OCI-LY7 (cell line): ENCODE results near the gene FRMD6.

Source experiments
- EZH2phosphoT487 ChIP-seq: fragments of 200-600 bp; sonication (generic); IDR thresholded peaks from 2 replicates; pipeline ENCODE4 v1.6.1; 2018; ENCODE audit warnings: low read depth, borderline replicate concordance, mild to moderate bottlenecking, mixed run types, antibody characterized with exemption, low read length, moderate library complexity, mixed read lengths
- TF ChIP-seq, protein P1 (sequence below): fragments of 200-600 bp; sonication (generic); conservative IDR thresholded peaks from 2 replicates; pipeline ENCODE4 v1.5.1; 2014; ENCODE audit warnings: mild to moderate bottlenecking, antibody characterized with exemption, low read length, moderate library complexity, mixed read lengths

DNA sequence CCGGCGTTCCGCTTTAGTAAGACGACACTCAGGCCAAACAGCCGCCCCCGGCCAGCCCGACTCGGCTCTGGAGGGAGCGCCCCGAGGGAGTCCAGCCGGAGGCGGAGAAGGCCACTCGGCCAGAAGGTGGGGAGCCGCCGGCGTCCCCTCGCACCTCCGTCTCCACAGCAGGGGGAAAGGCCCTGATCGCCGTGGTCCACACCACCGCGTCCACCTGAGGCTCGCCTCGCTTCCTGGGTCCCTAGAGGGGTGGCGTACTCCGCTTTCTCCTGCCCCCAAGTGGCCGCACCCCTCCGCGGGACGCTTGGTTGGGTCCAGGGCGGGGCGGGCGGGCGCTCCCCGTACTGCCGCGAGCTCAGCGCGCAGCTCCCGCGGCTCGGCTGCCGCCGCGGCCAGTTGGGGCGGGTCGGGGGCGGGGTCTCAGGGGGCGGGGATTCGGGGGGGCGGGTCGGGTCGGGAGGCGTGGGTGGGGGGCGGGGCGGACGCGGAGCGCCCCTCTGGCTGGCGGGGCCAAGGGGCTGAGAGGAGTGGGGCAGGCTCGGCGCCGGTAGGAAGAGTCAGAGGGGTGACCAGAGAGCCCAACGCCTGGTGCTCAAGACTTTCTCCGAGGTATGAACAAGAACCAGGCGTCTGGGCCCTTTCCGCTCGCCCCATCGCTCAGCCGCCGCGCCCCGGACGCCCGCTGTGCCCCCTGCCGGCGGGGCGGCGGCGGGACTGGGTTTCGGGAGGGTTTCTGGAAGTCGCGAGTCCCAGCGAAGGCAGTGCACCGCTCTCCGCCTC is at the start of gene FRMD6:
- TF ChIP-seq, protein P1, sequence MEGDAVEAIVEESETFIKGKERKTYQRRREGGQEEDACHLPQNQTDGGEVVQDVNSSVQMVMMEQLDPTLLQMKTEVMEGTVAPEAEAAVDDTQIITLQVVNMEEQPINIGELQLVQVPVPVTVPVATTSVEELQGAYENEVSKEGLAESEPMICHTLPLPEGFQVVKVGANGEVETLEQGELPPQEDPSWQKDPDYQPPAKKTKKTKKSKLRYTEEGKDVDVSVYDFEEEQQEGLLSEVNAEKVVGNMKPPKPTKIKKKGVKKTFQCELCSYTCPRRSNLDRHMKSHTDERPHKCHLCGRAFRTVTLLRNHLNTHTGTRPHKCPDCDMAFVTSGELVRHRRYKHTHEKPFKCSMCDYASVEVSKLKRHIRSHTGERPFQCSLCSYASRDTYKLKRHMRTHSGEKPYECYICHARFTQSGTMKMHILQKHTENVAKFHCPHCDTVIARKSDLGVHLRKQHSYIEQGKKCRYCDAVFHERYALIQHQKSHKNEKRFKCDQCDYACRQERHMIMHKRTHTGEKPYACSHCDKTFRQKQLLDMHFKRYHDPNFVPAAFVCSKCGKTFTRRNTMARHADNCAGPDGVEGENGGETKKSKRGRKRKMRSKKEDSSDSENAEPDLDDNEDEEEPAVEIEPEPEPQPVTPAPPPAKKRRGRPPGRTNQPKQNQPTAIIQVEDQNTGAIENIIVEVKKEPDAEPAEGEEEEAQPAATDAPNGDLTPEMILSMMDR: peak; percentile 78
- no peak for TF ChIP-seq EZH2phosphoT487
